GM12875 (cell line): ENCODE results near the gene SH3GL2.

Experiments used
- H3K4me3 ChIP-seq: one replicate; pipeline ENCODE4 v1.5.1; 2011; ENCODE audit warnings: low read depth, low read length, control low read depth
- CTCF ChIP-seq: IDR thresholded peaks from 2 replicates; pipeline ENCODE4 v1.5.1; 2011; ENCODE audit warnings: low read depth, mild to moderate bottlenecking, control low read depth, inconsistent platforms, low read length, moderate library complexity, borderline replicate concordance; ENCODE audit not compliant: insufficient read depth

Gene SH3GL2

GRCh38 chr9:17682684-17683083, 103.8 kb downstream of the SH3GL2 start:
- no peak overlapping the region for H3K4me3 ChIP-seq
- TF ChIP-seq CTCF, result no peak

GRCh38 chr9:17688834-17689233, 110.0 kb downstream of the SH3GL2 start:
- no peak for TF ChIP-seq CTCF

GRCh38 chr9:17694336-17694735, 115.5 kb downstream of the SH3GL2 start:
- no peak overlapping the region for H3K4me3 ChIP-seq
- no peak for TF ChIP-seq CTCF

More at GRCh38 chr9:17688834-17689233, 110.0 kb downstream of the SH3GL2 start:
- H3K4me3 ChIP-seq, result no peak overlapping the region

- no peak for TF ChIP-seq CTCF
- no peak overlapping the region for H3K4me3 ChIP-seq
These were observed 116.6 kb downstream of the SH3GL2 start for GRCh38 chr9:17695482-17695881.

GRCh38 chr9:17699615-17700330, 120.9 kb downstream of the SH3GL2 start:
- no peak overlapping the region for H3K4me3 ChIP-seq
- no peak for TF ChIP-seq CTCF

- TF ChIP-seq CTCF, result no peak
- no peak overlapping the region for H3K4me3 ChIP-seq
These were observed 127.5 kb downstream of the SH3GL2 start for GRCh38 chr9:17706347-17706746.

- TF ChIP-seq CTCF, result no peak
- H3K4me3 ChIP-seq, result no peak overlapping the region
These were observed 140.2 kb downstream of the SH3GL2 start for GRCh38 chr9:17719053-17719452.
